ES-I3 (cell line): ENCODE data around the gene MTHFD2L.

ENCODE experiments used
- H3K36me3 ChIP-seq: 2 replicates; pipeline ENCODE4 v1.6.1; 2013; ENCODE audit warnings: mild to moderate bottlenecking, low read length, control low read depth, moderate library complexity; ENCODE audit not compliant: insufficient read depth
- H3K4me1 ChIP-seq: 2 replicates; pipeline ENCODE4 v1.6.1; 2013; ENCODE audit warnings: mild to moderate bottlenecking, control low read depth, low read length; ENCODE audit not compliant: insufficient read depth
- H3K9ac ChIP-seq: 2 replicates; pipeline ENCODE4 v1.6.1; 2013; ENCODE audit warnings: low read depth, mild to moderate bottlenecking, low read length, moderate library complexity
- H3K9me3 ChIP-seq: 2 replicates; pipeline ENCODE4 v1.6.1; 2013; ENCODE audit warnings: mild to moderate bottlenecking, low read length, moderate library complexity; ENCODE audit not compliant: control insufficient read depth, insufficient read depth

Gene MTHFD2L

DNA sequence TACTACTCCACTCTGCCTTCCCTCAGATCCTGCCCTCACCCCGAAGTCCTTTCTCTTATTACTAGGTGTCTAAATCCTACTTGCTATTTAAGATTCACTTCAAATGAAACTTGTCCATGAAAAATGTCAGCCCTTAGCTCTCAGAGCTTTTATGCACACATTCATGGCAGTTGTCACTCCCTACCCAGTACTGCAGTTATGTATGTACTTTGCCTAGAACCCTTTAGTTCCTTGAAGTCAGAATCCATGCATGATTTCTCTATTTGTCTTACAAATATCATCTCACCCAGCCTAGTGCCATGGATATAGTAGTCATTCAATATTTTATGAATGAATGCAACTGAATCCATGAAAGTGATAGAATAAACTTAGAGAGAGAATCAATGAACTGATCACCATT lies 147.1 kb downstream of the MTHFD2L start:
- H3K9ac ChIP-seq: no peak overlapping the region
- H3K9me3 ChIP-seq: no peaks in the 10 kb centered on the region
- H3K4me1 ChIP-seq: no peaks in the 10 kb centered on the region
- no peaks in the 10 kb centered on the region for H3K36me3 ChIP-seq

DNA sequence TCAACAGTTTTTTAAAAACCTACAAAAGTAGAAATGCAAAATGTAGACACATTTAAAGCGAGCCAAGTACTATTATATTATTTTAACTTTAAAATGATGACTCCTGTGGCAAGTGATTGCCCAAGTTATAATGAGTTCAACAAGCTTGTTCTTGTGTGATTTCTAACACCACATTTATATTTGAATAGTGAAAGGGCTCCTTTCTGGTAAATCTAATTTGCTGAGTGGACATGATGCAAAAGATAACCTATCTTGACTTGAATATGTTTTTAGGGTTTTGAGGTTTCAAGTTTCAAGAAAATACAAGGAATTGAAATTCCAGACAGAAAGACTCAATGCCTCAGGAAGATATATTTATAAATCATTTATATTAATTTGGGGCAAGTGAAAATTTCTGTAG lies 149.3 kb downstream of the MTHFD2L start:
- Histone ChIP-seq H3K36me3 (no peaks in the 10 kb centered on the region), H3K9me3 (no peaks in the 10 kb centered on the region), H3K4me1 (no peaks in the 10 kb centered on the region), H3K9ac (no peak overlapping the region)

DNA sequence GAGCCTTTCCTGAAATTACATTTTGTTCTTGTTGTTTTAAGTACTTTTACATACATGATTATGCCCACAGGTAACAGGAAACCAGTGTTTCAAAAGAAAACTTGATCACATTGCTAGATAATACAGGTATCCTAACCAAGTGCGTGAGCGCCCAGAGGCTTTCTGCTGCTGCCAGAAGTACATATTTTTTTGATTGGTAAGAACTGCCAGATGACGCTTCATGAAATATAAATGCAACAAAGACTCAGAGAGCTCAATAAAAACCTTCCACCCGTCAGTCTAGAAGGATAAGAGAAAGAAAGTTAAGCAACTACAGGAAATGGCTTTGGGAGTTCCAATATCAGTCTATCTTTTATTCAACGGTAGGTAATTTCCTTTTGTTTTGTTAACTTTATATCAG lies 150.3 kb downstream of the MTHFD2L start, which contains the start of gene EPGN:
TSS of gene EPGN (plus strand) at position 256 of the 400 bp plus-strand sequence. CDS start at position 320, 64 bp downstream.
- H3K9ac ChIP-seq: no peak within 1 kb of the TSS
- no peaks in the 10 kb centered on the region for H3K4me1 ChIP-seq
- no peaks in the 10 kb centered on the region for H3K36me3 ChIP-seq
- H3K9me3 ChIP-seq: no peaks in the 10 kb centered on the region

DNA sequence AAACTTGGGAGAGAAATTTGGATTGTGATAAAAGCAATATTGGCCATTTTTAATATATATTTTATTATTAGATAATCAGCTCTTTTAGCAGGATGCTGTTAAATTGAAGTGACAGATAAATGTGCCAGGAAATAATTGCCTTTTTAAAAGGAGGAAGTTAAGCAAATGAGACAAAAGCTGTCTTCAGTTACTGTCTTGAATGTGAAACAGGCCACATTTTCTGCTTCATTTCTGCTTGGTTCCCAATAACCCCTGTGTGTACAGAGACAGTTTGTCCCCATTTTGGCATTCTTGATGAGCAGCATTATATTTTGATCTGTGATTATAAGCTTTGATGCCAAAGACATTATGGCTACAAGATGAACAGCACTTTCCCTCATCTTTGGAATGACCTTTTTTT lies 151.3 kb downstream of the MTHFD2L start:
- no peaks in the 10 kb centered on the region for H3K9me3 ChIP-seq
- H3K36me3 ChIP-seq: no peaks in the 10 kb centered on the region
- H3K9ac ChIP-seq: no peak overlapping the region
- no peaks in the 10 kb centered on the region for H3K4me1 ChIP-seq

DNA sequence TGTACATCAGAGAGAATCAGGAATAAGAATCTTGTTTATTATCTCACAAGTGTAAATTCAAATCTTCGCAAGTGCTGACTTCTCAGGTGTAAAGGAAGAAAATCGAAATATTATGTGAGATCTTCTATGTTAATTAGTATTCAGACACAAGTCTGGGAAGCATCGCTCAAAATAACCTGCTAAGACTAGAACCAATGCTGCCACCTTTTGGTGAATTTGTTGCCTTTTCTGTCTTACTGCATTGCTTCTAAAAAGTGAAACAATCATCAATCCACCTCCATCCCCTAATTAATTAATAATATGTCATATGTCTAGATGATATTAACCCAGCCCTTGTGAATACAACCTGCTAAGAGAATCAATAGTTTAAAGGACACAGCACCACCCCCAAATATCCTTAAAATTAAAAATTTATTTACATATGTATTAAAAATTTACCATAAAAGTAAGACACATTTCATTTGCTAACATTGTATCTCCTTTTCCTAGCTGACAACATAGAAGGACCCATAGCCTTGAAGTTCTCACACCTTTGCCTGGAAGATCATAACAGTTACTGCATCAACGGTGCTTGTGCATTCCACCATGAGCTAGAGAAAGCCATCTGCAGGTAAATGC lies 153.9 kb downstream of the MTHFD2L start:
- Histone ChIP-seq H3K36me3 (no peaks in the 10 kb centered on the region), H3K9me3 (no peaks in the 10 kb centered on the region), H3K4me1 (peaks cover 7% of the 10 kb centered on the region; the same call in 1 of the 2 replicates), H3K9ac (no peak overlapping the region)

DNA sequence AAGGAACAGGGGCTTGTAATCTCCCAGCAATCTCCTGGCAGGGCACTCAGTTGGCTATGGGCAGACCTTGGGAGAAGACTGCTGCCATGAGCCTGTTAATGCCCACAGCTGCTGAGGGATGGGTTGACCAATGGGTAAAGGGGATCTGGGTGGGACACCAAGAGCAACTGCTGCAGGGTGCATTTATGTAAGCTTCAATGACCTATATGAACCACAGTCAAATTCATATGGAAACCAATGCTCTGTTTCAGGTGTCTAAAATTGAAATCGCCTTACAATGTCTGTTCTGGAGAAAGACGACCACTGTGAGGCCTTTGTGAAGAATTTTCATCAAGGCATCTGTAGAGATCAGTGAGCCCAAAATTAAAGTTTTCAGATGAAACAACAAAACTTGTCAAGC lies 156.4 kb downstream of the MTHFD2L start:
- no peaks in the 10 kb centered on the region for H3K9me3 ChIP-seq
- no peak overlapping the region for H3K9ac ChIP-seq
- H3K4me1 ChIP-seq: peaks cover 7% of the 10 kb centered on the region; the same call in 1 of the 2 replicates
- no peaks in the 10 kb centered on the region for H3K36me3 ChIP-seq

DNA sequence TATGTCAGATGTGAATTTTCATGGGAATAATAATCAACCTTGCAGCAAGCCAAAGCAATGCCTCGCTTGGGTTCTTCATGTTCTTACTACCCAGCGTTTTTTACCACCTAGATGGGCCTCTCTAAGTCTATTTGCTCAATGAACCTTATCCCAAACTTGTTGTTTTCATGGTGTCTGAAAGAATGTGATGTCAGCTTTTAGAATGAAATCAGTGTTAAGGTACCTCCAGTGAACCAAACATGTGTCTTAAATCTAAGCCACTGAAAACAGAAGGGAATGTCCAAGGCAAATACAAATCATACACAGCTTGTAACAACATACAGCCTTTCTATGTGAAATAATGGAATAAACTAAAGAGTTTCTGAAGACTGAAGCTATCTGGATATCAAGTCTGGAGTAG lies 157.0 kb downstream of the MTHFD2L start:
- Histone ChIP-seq H3K4me1 (peaks cover 7% of the 10 kb centered on the region; the same call in 1 of the 2 replicates), H3K9ac (no peak overlapping the region), H3K36me3 (no peaks in the 10 kb centered on the region), H3K9me3 (no peaks in the 10 kb centered on the region)

DNA sequence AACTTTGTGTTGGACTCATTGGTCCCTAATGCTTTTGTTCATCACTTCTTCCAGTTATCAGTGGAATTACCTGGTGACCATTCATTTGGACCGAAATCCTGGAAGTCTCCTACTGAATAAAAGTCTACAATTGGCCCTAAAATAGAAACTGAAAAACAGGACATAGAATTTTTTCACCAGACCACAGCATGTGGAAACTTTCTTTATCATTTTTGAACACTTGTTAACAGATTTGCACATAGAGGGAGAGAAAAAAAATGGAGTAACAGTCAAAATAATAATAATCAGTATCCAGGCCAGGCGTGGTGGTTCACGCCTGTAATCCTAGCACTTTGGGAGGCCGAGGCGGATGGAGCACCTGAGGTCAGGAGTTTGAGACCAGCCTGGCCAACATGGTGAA lies 157.5 kb downstream of the MTHFD2L start:
- H3K9me3 ChIP-seq: no peaks in the 10 kb centered on the region
- peaks cover 7% of the 10 kb centered on the region; the same call in 1 of the 2 replicates for H3K4me1 ChIP-seq
- H3K9ac ChIP-seq: no peak overlapping the region
- H3K36me3 ChIP-seq: no peaks in the 10 kb centered on the region

DNA sequence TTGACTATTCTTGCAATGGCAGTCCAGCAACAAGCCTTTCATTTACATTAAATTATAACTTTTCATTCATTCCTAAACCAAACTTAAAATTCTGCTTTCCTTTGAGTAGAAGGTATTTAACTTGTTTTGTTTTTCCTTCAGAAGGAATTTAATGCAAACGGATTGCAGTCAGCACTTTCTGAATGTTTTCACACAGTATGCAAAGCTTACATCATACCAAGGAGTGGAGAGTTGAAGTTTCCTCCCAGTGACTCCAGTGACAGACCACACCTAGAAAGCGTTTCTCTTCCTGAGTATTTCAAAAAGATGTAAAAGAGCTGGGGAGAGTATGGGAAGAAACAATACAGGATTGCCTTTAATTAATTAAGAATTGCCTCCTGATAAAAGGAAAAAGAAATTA lies 158.5 kb downstream of the MTHFD2L start:
- H3K4me1 ChIP-seq: peaks cover 12% of the 10 kb centered on the region; the same call in 1 of the 2 replicates
- no peaks in the 10 kb centered on the region for H3K36me3 ChIP-seq
- no peak overlapping the region for H3K9ac ChIP-seq
- H3K9me3 ChIP-seq: no peaks in the 10 kb centered on the region

DNA sequence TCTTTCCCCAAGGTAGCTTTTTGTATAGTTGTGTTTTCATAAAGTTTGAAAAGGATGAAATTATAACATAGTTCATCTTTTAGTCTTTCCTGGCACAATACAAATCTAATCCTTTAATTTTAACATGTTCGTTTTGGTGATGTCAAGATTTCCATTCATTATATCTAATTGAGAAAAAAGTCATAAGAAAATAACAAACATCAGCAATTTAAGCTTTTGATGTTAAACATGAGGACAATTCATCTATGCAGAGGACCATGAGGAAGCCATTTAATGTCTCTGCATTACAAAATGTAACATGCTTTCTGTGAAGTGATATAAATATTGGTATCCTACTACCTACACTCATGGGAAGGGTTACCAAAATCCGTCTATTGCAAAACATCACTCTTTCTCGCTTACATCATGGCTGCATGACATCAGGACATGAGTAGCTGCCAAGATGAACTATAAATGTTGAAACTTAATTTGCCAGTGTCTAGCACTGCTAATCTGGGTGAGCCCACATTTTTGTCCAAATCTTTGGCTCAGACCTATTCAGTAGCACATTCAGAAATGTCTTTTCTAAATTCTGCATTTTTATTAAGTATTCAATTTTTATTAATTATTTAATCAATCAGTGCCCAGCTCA lies 159.8 kb downstream of the MTHFD2L start:
- H3K9me3 ChIP-seq: no peaks in the 10 kb centered on the region
- H3K36me3 ChIP-seq: no peaks in the 10 kb centered on the region
- H3K4me1 ChIP-seq: peaks cover 12% of the 10 kb centered on the region; the same call in 1 of the 2 replicates
- H3K9ac ChIP-seq: no peak overlapping the region

DNA sequence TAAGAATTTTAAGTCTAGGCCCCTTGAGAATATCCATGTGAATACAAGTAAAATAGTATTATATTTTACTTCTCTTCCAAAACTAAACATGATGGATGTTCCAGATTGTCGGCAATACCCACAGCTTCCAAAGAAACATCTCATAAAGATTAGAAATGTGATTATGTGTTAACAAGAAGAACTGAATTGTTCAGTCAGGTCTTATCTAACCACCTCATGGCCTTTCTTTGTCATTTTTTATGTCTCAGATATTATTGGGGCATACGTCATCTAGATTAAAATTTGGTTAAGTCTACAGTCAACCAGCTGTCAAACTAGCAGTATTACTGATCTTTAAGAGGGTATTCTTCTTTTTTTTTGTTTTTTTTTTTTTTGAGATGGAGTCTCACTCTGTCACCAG lies 160.4 kb downstream of the MTHFD2L start:
- Histone ChIP-seq H3K4me1 (peaks cover 12% of the 10 kb centered on the region; the same call in 1 of the 2 replicates), H3K9me3 (no peaks in the 10 kb centered on the region), H3K36me3 (no peaks in the 10 kb centered on the region), H3K9ac (no peak overlapping the region)

DNA sequence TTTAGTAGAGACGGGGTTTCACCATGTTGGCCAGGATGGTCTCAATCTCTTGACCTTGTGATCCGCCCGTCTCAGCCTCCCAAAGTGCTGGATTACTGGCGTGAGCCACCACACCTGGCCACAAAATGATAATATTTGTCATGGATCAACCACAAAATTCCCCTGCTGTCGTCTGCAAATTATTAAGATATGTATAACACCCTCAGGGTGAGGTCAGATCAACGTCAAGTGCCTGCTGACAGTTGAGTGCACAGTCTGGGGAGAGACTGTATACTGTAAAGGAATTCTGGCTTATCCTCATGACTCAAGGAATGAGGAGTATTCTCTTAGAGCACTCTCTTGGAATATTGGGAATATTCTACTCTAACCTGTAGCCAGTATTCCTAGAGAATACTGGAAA lies 161.6 kb downstream of the MTHFD2L start:
- H3K9me3 ChIP-seq: no peaks in the 10 kb centered on the region
- H3K36me3 ChIP-seq: no peaks in the 10 kb centered on the region
- H3K4me1 ChIP-seq: peaks cover 12% of the 10 kb centered on the region; the same call in 1 of the 2 replicates
- no peak overlapping the region for H3K9ac ChIP-seq

DNA sequence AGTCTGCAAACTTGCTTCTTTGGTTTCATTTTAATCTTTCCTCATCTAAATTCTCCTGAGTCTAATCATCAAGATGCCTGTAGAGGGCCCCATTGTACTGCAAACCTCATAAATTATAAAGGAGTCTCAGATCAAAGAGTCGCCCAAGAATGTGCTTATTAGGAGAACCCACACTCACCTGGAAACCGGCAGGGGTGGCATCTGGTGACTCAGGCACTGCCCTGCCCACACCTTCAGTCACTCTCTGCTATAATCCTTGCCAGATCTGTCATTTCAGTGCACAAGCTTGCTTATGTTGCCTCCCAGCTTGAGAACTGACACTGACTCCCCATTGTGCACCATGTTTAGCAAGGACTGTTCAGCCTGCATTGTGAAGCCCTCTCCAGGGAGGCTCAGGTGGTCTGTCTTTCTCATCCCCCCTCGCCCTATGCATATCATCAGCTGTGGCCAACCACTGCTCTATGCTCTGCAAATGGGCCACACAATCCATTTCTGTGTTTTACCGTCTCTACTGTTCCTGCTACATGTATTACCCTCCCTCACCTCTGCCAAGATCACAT lies 162.7 kb downstream of the MTHFD2L start:
- H3K9me3 ChIP-seq: no peaks in the 10 kb centered on the region
- no peak overlapping the region for H3K9ac ChIP-seq
- no peaks in the 10 kb centered on the region for H3K36me3 ChIP-seq
- peaks cover 12% of the 10 kb centered on the region; the same call in 1 of the 2 replicates for H3K4me1 ChIP-seq

DNA sequence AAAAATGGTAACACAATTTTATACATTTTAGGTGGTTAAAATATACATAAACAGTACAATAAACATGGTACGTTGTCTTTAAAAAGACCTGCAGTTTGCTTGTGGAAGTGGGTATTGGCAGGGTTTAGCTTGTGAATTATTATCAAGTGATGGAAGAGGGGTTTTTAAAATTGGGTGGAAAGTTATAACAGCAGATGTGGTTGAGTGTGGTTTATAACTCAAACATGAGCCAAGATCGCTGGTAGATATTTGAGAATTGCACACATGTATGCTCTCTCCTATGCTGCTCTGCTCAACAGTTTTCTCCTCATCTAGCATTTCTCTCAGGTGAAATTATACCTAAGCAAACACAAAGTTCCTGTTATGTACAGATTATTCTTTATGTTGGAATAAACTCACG lies 164.4 kb downstream of the MTHFD2L start:
- Histone ChIP-seq H3K36me3 (no peaks in the 10 kb centered on the region), H3K9ac (no peak overlapping the region), H3K9me3 (no peaks in the 10 kb centered on the region), H3K4me1 (peaks cover 5% of the 10 kb centered on the region; the same call in 1 of the 2 replicates)

DNA sequence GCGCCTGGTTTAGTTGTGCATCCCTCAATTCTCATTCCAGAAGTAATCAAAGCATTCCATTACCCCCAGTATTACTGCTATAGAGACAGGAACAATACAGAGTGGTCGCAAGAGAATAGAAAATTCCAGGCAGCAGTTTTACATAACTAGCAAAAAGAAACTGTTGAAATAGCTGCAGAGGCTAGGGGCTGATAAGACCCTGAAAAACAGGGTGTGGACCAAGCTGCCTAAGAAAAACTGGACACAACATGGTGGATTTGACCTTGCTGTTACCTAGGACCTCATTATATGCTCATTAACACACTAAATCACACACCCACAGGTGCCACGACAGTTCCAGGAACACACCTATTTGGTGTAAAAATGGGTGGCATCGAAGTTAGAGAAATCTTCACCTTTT lies 165.7 kb downstream of the MTHFD2L start:
- Histone ChIP-seq H3K4me1 (peaks cover 5% of the 10 kb centered on the region; the same call in 1 of the 2 replicates), H3K36me3 (no peaks in the 10 kb centered on the region), H3K9ac (no peak overlapping the region), H3K9me3 (no peaks in the 10 kb centered on the region)
